ENCODE results near the gene SLC36A3.

DNA sequence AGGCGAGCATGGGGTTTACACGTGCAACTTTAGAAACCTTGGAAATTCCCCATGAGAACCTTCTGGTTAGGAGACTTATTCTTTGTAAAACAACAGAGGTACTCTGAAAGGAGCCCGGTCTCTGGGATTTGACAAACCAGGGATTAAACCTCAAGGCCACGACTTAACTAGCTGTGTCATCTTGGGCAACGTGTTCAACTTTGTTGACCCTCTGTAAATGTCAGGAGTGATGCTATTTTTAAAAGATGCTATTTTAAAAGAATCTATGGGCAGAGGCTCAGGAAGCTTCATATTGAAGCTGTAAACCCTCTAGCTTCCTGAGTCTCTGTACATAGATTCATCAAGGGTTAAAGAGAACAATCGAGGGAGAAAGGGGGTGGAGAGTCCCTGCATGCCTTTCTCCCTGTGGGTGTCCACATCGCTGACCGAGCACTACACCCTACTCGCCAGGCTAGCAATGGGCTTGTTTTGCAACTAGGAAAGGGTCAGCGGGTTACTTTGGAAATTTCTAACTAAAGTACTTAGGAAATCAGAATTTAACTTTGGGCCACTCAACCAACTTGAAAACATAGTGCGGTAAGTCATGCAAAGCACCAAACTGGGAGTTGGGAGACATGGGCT is 41.7 kb upstream of the SLC36A3 start:
- TF ChIP-seq, protein P1, sequence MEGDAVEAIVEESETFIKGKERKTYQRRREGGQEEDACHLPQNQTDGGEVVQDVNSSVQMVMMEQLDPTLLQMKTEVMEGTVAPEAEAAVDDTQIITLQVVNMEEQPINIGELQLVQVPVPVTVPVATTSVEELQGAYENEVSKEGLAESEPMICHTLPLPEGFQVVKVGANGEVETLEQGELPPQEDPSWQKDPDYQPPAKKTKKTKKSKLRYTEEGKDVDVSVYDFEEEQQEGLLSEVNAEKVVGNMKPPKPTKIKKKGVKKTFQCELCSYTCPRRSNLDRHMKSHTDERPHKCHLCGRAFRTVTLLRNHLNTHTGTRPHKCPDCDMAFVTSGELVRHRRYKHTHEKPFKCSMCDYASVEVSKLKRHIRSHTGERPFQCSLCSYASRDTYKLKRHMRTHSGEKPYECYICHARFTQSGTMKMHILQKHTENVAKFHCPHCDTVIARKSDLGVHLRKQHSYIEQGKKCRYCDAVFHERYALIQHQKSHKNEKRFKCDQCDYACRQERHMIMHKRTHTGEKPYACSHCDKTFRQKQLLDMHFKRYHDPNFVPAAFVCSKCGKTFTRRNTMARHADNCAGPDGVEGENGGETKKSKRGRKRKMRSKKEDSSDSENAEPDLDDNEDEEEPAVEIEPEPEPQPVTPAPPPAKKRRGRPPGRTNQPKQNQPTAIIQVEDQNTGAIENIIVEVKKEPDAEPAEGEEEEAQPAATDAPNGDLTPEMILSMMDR (IDR thresholded peaks at IDR 0.05), result no peak
- TF ChIP-seq POLR2AphosphoS5 (IDR thresholded peaks at IDR 0.05), result no peak
- no peak for TF ChIP-seq POLR2A (IDR thresholded peaks at IDR 0.05)
